GM03348 (cell line): Measurements from ENCODE around the gene COL16A1.

ENCODE experiments used
- DNase-seq: peaks from one replicate; pipeline ENCODE4 v3.0.0; 2012; ENCODE audit warnings: low spot score

COL16A1 gene

DNA sequence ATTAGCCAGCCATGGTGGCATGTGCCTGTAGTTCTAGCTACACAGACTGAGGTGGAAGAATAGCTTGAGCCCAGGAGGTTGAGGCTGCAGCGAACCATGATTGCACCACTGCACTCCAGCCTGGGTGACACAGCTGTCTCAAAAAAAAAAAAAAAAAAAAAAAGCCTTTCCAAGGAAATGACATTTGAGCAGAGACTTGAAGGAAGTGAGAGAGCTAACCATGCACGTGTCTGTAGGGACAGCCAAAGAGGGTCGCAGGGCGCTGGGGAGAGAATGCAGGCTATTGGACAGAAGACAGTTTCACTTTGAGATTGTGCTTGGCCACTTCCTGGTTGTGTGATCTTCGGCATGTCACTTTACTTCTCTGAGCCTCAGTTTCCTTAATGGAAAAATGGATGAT lies 79.5 kb downstream of the COL16A1 start:
- no peak for DNase-seq

DNA sequence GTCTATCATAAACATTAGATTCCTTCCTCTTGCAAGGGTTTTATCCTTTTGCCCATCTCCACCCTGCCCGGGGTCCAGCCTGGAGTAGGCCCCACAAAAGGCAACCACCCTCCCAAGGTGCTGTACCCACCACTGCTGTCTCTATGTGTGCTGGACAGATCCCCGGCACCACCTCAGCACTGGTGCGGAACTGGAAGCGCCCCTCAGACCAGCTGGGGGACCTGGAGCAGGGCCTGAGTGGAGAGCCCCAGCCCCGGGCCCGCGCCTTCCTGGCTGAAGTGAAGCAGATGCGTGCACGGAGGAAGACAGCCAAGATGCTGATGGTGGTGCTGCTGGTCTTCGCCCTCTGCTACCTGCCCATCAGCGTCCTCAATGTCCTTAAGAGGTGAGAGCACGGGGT lies 80.5 kb downstream of the COL16A1 start:
- no peak for DNase-seq

DNA sequence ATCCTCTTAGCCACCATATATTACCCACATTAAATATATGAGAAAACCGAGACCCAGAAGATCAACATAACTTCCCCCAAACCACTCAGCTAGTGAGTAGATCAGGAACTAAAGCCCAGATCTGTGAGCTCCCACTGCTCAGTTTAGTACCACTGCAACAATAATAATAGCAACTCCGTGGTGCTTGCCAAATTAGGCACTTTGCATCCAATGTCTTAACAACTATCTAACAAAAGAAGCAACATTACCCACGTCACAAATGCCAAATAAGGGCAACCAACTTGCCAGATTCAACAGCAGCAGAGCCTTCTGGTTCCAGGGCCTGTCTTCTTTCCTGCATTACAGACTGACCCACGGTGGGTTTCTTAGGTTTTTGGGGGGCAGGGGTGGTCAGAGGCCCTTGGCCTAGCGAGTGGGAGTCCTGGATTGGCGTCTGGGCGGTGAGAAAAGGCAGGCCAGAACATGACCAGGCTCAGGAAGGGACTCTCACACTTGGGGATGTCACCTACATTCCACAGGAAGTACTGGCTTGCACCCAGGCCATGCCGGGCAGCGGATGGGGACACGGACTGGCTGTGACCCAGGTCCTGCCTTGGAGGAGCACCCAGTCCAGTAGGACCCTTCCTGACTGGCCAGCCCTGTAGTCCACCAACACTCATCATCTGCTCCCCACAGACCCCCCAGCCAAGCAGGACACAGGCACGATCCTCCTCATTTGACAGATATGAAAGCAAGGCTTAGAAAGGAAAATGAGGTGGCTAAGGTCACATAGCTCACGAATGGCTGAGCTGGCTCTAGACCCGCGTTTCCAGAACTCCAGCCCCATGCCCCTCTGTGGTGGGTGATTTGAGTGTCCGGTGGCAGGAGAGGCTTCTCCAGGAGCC lies 81.7 kb downstream of the COL16A1 start:
- no peak for DNase-seq

DNA sequence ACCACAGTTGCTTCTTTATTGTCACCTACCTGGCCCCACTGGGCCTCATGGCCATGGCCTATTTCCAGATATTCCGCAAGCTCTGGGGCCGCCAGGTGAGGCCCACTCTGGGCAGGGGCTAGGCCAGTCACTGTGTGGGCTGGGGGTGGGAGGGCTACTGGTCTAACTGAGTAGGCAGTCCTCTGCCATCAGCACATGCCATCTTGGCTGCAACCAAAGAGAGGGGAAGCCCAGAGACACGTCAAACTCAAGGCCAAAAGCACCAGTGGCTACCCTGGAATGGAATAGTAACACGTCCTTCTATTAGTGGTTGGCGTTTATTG lies 82.4 kb downstream of the COL16A1 start:
- DNase-seq, result no peak

DNA sequence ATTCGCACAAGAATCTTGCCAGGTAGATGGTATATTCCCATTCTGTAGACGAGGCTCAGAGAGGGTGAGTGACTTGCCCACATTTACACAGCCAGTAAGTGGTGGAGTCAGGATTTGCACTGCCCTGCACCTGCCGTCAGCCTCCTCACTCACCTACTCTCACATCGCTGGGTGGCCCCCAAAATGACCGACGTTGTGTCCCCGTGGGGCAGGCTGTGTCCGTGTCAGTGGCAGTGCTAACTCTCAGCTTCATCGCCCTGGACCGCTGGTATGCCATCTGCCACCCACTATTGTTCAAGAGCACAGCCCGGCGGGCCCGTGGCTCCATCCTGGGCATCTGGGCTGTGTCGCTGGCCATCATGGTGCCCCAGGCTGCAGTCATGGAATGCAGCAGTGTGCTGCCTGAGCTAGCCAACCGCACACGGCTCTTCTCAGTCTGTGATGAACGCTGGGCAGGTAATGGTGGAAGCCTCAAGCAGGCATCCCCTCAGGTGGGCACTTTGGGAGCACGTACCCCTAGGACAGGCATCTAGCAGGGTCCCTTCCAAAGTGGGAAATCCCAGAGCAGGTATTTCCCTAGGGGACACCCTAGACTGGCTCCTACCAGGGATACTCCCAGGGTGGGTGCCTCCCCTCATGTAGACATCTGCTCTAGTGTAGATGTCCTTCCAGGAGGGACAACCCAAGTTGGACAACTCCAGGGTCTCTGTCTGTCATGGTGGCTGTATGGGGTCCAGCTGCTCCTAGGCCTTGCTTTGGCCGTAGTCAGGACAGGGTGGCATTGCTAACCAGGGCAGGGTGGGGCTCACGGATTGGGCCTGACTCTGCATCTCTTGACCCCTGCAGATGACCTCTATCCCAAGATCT lies 83.0 kb downstream of the COL16A1 start:
- DNase-seq, result no peak

DNA sequence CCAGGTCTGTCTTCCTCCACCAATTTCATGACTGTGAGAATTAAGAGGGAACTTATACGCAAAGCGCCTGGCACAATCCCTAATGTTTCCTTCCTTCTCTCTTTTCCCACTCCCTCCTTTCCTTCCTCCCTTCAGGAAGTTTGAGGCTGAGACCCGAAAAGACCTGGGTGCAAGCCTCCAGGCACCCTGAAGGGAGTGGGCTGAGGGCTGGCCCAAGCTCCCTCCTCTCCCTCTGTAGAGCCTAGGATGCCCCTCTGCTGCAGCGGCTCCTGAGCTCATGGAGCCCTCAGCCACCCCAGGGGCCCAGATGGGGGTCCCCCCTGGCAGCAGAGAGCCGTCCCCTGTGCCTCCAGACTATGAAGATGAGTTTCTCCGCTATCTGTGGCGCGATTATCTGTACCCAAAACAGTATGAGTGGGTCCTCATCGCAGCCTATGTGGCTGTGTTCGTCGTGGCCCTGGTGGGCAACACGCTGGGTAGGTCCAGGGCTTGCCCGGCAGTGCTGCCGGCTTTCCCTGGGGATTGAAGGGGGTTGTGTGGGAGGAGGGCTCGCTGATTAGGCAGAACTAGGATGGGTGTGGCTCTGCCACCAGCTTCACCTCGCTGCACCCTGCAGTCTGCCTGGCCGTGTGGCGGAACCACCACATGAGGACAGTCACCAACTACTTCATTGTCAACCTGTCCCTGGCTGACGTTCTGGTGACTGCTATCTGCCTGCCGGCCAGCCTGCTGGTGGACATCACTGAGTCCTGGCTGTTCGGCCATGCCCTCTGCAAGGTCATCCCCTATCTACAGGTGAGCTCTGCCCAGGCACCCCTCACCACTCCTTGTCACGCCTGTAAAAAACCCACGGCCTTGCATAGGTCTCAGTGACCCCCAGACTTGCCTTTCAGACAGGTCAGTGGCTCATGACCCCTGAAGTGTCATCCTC lies 84.6 kb downstream of the COL16A1 start:
- no peak for DNase-seq

DNA sequence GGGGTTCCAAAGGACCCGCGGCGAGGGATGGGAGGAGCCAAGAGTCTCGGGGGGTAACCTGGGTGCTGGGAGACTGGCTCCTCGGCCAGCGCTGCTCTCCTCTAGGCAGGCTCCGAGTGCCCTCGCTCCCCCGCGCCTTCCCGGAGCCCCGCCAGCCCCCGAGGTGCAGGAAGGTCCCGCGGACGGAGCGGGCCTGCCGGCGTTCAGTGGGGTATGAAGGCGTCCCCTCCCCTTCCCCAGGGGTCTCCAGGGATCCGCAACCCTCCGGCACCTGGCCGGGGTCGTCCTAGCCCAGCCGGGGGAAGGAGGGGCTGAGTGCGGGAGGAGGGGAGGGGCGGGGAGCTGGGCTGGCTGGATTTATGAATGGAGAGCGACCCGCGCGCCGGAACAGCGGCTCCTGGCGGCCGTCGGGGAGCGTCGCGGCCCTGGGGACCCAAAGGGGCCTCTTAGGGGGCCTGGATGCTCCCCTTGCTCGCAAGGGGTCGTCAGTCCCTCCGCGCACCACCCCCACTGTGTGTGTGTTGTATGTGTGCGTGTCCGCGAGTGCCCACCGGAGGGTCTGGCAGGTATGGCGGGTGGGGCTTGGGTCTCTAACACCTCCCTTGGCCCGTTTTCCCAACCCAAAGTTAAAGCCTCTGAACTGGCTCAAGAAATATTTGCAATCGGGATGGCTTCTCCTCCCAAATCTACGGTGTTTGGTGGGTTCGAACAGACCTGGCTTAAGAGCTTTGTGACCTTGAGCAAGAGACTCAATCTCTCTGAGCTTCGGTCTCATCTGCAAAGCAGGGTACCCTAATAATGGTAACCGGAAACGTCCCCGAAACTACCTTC lies 85.7 kb downstream of the COL16A1 start:
- peak; percentile 87 for DNase-seq

DNA sequence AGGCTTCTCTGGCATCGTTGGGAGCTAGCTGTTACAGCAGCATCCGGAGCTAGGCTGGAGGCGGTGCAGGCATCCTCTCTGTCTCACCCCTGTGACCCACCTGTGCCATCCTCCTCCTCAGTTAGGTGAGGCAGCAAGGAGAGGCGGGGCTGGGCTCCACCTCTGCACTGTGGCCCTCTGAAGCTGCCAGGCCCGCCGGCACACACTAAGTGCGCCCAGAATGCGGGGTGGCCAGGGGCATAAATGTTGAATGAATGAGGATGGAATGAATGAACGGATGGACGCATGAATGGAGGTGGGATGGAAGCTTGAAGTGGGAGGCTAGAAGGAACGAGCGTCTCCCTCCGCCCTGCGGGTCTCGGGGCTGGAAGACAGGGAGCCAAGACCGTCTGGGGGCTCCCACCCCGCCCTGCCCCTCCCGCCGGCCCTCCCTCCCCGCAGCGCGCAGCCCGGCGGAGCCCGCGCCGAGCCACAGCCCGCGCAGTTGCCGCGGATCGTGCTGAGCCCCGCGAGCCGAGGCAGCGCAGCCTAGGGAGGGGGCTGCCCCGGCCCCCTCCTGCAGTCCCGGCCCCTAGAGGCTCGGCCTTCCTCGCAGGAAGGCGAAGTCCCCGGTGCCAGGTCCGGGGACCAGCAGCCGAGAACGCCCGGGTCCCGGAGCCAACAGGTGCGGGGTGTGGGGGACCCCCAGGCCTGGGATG lies 86.5 kb downstream of the COL16A1 start, which contains the start of gene HCRTR1:
Gene HCRTR1 (plus strand): TSS at position 472 of the 698 bp plus-strand sequence. CDS start 1,504 bp downstream, outside the sequence.
- no peak for DNase-seq

DNA sequence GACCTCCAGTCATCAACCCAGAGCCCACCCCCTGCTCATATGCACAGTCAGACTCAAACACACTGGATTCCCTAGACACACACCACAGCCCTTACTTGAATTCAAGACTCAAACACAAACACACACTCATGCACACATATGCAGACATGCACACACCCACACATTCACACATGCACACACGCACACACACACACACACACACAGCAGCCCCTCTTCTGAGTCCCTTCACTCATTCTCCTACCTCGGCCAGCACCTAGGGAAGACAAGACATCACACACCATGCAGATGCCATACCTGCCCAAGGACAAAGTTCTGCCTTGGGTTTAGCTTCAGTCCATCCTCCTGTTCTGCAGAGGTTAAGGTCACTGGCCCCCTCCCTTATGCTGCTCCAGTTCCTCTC lies 87.9 kb downstream of the COL16A1 start:
- DNase-seq, result no peak

DNA sequence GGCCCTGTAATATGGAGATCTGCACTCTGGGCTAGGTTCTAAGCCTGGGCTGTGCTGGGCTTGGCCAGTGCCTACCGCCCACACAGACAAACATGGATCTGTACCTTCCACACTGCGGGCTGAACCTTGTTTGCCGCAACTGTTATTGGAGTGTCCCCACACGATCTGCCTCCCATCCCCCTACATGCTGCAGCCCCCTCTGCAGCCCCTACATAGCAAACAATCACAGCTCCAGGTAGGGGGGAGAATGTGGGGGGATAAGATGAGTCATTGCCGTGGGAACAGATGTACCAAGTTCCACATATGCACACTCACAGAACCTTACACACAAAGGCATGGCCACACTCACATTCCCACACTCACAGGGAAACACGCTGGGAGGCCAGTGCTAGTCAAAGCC lies 88.4 kb downstream of the COL16A1 start:
- no peak for DNase-seq

DNA sequence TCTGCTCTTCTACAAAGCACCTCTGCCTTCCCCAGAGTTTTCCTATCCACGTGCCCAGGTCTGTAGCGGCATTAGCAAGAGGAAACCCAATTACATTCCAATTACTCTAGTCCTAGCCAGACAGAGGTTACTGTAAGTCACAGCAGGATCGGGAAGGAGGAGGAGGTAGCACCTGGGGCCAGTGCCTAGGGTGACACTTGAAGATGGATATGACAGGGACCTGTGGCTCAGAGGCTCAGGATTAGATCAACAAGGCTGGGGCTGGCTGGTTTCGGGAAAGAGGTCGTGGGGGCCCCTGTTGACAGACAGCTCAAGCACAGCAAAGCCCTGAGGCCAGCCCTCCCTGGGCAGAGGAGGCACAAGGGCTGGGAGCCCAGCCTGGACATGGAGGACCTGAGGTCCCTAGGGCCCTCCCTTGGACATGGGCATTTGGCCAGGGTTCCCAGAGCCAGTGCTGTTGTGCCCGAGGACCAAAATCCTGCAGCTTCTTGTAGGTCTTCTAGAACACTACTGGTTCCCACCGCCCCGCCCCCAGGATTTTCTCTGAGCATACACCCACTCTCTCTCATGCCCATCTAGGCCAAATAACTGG lies 89.3 kb downstream of the COL16A1 start:
- no peak for DNase-seq

DNA sequence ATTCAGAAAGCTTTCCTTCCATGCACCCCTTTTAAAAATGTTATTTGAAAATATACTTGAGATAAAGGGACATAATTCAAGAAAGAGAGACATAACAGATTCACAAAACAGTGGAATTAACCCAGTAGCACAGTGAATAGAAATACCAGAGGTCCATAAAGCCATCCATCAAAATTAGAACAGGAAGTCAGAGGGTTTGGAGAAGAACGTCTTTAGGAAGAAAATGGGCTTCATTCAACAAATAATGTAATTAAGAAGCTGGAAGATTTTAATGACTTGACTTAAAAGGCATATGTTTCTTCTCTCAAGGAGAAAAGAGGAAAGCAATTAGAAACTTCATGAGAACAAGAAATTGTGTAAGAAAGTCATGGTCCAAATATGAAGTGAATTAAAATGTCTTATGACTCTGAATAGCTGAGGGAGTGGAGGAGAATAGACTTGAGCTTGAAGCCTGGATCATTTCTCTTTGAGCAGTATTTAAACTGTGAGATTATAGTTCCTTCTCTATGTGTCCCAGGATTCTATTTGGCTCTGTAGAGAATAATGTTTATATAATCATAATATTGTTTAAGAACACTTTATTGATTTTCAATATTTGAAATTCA lies 94.2 kb downstream of the COL16A1 start:
- DNase-seq, result no peak

DNA sequence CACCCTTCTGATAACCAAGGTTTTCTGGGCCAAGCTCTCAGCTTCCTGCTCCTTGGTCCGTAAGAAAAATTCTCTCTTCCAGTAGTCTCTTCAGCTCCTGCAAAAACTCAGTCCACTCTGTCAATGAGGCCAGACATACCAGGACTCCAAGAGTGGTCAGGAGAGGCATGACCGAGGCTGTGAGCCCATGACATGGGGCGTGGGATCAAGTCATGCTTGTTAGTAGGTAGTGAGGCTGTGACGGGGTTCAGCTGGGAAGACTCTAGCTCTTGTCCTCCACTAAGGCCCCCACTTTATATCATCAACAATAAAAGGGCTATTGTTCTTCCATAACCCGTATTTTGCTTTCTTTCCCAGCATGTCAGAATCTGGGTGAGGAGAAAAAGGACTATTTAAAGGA lies 96.5 kb downstream of the COL16A1 start:
- no peak for DNase-seq

DNA sequence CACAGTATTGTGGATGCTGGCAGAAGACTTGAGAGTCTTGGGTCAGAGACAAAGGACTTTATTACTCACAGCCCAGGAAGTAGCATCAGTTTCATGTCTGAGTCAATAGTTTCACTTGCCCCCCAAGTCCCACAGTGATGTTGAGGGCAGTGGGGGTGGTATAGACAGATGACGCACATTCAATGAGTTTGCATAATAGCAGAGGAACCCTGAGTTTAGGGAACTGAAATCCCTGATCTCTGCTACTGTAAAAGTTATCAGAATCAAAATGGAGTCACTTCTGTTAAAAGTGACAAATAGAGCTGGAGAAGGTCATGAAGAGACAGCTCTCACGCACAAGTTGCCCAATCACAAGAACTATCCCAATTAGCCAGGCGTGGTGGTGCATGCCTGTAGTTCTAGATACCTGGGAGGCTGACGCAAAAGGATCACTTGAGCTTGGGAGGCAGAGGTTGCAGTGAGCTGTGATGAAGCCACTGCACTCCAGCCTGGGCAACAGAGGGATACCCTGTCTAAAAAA lies 97.8 kb downstream of the COL16A1 start:
- no peak for DNase-seq
